Measurements from ENCODE around the gene SETBP1.

SETBP1 gene

DNA sequence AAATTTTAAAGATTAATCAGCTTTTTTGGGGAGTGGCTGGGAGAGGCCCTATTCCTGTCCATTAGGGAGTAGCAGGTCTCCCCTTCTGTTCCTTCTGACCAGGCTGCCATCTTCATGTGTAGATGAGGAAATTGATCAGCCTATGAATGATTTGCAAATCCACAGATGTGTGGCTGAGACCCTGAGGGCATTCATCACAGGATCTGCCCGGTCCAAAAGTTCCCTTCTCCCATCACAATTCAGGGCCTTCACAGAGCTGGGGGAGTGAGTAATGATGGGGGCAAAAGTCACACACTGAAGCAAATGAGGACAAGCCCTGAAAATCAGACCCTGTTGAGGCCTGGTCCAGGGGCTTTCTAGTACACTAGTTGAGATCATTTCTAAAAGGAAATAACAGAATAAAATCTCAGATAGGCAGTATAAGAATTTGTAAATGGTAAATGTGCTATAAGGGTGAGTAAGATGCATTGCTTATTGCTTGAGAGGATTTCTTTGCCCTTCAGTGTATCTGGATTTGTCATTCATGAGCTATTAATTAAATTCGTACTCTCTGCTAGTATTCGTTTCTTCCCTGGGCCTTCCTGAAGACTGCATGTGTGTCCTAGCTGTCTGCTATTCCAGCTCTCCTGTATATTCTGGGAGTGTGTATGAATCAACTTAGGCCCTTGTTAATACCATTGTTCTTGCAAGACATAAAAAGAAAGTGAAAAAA lies 53.2 kb downstream of the SETBP1 start:
- peak overlapping the region; percentile 81 for H3K14ac ChIP-seq (ENCODE audit: low read length)
- peak overlapping the region; percentile 82 for H2AK5ac ChIP-seq (ENCODE audit: low read length)
- peak overlapping the region; percentile 71 for H3K18ac ChIP-seq (ENCODE audit: low read length)
- peak overlapping the region; percentile 33 for H2BK120ac ChIP-seq (ENCODE audit: insufficient read depth, low read length, poor library complexity)
- H3K9ac ChIP-seq (ENCODE audit: low read length) = no peak overlapping the region
- H3K27ac ChIP-seq (ENCODE audit: low read depth, low read length) = peak overlapping the region; percentile 36
- no peaks in the 10 kb centered on the region for H3K9me3 ChIP-seq (ENCODE audit: insufficient read depth, low read depth, low read length)
- peak overlapping the region; percentile 68 for H2BK5ac ChIP-seq (ENCODE audit: low read depth, low read length, poor library complexity)
- no peak overlapping the region for H2AFZ ChIP-seq (ENCODE audit: insufficient read depth, low read length, poor library complexity)
- H2BK12ac ChIP-seq (ENCODE audit: low read length) = peak overlapping the region; percentile 89
- no peaks in the 10 kb centered on the region for H3K36me3 ChIP-seq (ENCODE audit: control insufficient read depth in 1 of 2, insufficient read depth in 2 of 2, low read length in 2 of 2)
- no CpG with 5 or more reads among the region's 3 CpGs for WGBS (ENCODE audit: extremely low coverage, insufficient coverage, insufficient read length)
- H3K27me3 ChIP-seq (ENCODE audit: insufficient read depth, low read length) = no peaks in the 10 kb centered on the region
- H3K79me2 ChIP-seq (ENCODE audit: control insufficient read depth, insufficient read depth, low read length, poor library complexity) = peaks cover 9% of the 10 kb centered on the region
- peak overlapping the region; percentile 73 for H4K91ac ChIP-seq (ENCODE audit: low read depth, low read length)
- H3K23ac ChIP-seq (ENCODE audit: low read length) = no peak overlapping the region
- peak overlapping the region; percentile 64 for H3K4ac ChIP-seq (ENCODE audit: low read depth, low read length)
- no peak overlapping the region for H3K4me3 ChIP-seq (ENCODE audit: low read depth, low read length)
- DNase-seq = no peak
- H3K4me1 ChIP-seq (ENCODE audit: control insufficient read depth in 1 of 2, insufficient read depth in 2 of 2, low read length in 2 of 2) = peaks cover 30 to 45% of the 10 kb centered on the region in 2 experiments
- H4K12ac ChIP-seq (ENCODE audit: low read depth, low read length) = no peak overlapping the region
- H3K4me2 ChIP-seq (ENCODE audit: low read length) = no peak overlapping the region
- H3K79me1 ChIP-seq (ENCODE audit: low read length) = peaks cover 24% of the 10 kb centered on the region
- peak overlapping the region; percentile 71 for H4K8ac ChIP-seq (ENCODE audit: low read depth, low read length)

DNA sequence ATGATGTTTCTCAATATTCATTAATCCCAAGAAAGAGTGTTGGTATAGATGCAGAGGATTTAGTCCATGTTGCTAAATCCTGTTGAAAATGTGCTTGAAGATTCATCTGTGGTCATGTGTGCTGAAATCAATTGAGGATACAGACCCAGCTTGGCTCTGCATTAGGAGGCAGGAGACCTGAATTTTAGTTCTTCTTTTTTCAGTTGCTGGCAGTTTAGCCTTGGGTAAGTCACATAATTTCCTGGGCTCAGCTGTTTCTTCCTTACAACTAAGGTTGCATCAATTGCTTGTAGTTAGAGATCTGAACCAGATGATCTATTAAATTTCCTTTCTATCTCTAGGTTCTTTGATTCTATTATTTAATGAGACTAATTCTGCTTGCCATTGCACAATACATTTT lies 54.4 kb downstream of the SETBP1 start:
- no peaks in the 10 kb centered on the region for H3K9me3 ChIP-seq (ENCODE audit: insufficient read depth, low read depth, low read length)
- H3K18ac ChIP-seq (ENCODE audit: low read length) = no peak overlapping the region

DNA sequence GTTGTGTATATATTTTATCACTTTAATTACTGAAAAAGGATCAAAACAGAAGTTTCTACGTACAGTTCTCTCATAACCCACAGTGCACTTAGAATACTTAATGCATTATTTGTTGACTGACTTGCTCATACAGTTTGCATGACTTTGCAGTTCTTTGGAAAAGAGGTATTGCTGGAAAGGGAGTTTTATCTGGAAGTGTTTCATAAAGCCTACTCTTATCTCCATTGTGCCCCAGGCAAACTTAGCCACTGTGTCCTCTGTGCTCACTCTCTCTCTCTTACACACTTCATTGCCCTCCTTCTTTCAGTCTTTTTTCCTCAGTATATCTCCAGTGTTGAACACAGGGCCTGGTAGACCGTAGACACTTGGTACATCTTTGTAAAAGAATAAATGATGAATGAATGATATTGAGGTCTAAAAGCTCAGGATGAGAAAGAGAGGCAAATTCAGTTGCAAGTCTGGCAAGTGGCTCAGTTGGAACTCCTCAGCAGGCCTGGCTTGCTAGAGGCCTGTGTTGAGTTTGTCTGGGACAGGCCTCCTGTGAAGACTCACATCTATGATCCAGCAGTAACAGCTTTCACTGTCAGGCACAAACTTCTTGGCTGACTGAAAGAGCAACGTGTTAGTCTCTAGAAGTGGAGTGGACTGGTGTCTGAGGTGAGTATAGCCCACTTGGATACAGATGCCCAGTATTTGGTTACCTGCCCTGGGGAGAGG lies 56.1 kb downstream of the SETBP1 start:
- WGBS (ENCODE audit: extremely low coverage, insufficient coverage, insufficient read length) = no CpG with 5 or more reads among the region's 3 CpGs
- peak overlapping the region; percentile 14 for H3K27ac ChIP-seq (ENCODE audit: low read depth, low read length)
- no peak overlapping the region for H2AFZ ChIP-seq (ENCODE audit: insufficient read depth, low read length, poor library complexity)
- no peak overlapping the region for H3K4ac ChIP-seq (ENCODE audit: low read depth, low read length)
- H3K9me3 ChIP-seq (ENCODE audit: insufficient read depth, low read depth, low read length) = no peaks in the 10 kb centered on the region
- no peak overlapping the region for H3K4me3 ChIP-seq (ENCODE audit: low read depth, low read length)
- H3K23ac ChIP-seq (ENCODE audit: low read length) = no peak overlapping the region
- no peak overlapping the region for H2AK5ac ChIP-seq (ENCODE audit: low read length)
- H3K9ac ChIP-seq (ENCODE audit: low read length) = no peak overlapping the region
- H3K27me3 ChIP-seq (ENCODE audit: insufficient read depth, low read length) = no peaks in the 10 kb centered on the region
- H4K12ac ChIP-seq (ENCODE audit: low read depth, low read length) = no peak overlapping the region
- H4K8ac ChIP-seq (ENCODE audit: low read depth, low read length) = no peak overlapping the region
- H3K4me1 ChIP-seq (ENCODE audit: control insufficient read depth in 1 of 2, insufficient read depth in 2 of 2, low read length in 2 of 2) = peaks cover 18 to 32% of the 10 kb centered on the region in 2 experiments
- peaks cover 5% of the 10 kb centered on the region for H3K79me2 ChIP-seq (ENCODE audit: control insufficient read depth, insufficient read depth, low read length, poor library complexity)
- H3K4me2 ChIP-seq (ENCODE audit: low read length) = no peak overlapping the region
- no peak overlapping the region for H3K18ac ChIP-seq (ENCODE audit: low read length)
- no peak overlapping the region for H3K14ac ChIP-seq (ENCODE audit: low read length)
- H2BK5ac ChIP-seq (ENCODE audit: low read depth, low read length, poor library complexity) = no peak overlapping the region
- H4K91ac ChIP-seq (ENCODE audit: low read depth, low read length) = no peak overlapping the region
- H2BK12ac ChIP-seq (ENCODE audit: low read length) = peak overlapping the region; percentile 7
- peaks cover 11% of the 10 kb centered on the region for H3K79me1 ChIP-seq (ENCODE audit: low read length)
- DNase-seq = peak; percentile 48 to 87
- H3K36me3 ChIP-seq (ENCODE audit: control insufficient read depth in 1 of 2, insufficient read depth in 2 of 2, low read length in 2 of 2) = no peaks in the 10 kb centered on the region
- peak overlapping the region; percentile 21 for H2BK120ac ChIP-seq (ENCODE audit: insufficient read depth, low read length, poor library complexity)

More for the DNA sequence above, 54.4 kb downstream of the SETBP1 start:
- Histone ChIP-seq H2AFZ (ENCODE audit: insufficient read depth, low read length, poor library complexity) (no peak overlapping the region), H3K4me1 (ENCODE audit: control insufficient read depth in 1 of 2, insufficient read depth in 2 of 2, low read length in 2 of 2) (peaks cover 27 to 41% of the 10 kb centered on the region in 2 experiments), H4K8ac (ENCODE audit: low read depth, low read length) (no peak overlapping the region), H3K4ac (ENCODE audit: low read depth, low read length) (no peak overlapping the region), H3K4me2 (ENCODE audit: low read length) (no peak overlapping the region), H3K79me1 (ENCODE audit: low read length) (peaks cover 22% of the 10 kb centered on the region), H3K4me3 (ENCODE audit: low read depth, low read length) (no peak overlapping the region), H4K12ac (ENCODE audit: low read depth, low read length) (no peak overlapping the region), H3K14ac (ENCODE audit: low read length) (no peak overlapping the region), H3K36me3 (ENCODE audit: control insufficient read depth in 1 of 2, insufficient read depth in 2 of 2, low read length in 2 of 2) (no peaks in the 10 kb centered on the region), H3K23ac (ENCODE audit: low read length) (no peak overlapping the region), H2BK5ac (ENCODE audit: low read depth, low read length, poor library complexity) (no peak overlapping the region), H2BK120ac (ENCODE audit: insufficient read depth, low read length, poor library complexity) (no peak overlapping the region), H3K79me2 (ENCODE audit: control insufficient read depth, insufficient read depth, low read length, poor library complexity) (peaks cover 9% of the 10 kb centered on the region), H2BK12ac (ENCODE audit: low read length) (no peak overlapping the region), H3K9ac (ENCODE audit: low read length) (no peak overlapping the region), H3K27me3 (ENCODE audit: insufficient read depth, low read length) (no peaks in the 10 kb centered on the region), H4K91ac (ENCODE audit: low read depth, low read length) (no peak overlapping the region), H3K27ac (ENCODE audit: low read depth, low read length) (no peak overlapping the region), H2AK5ac (ENCODE audit: low read length) (no peak overlapping the region)
- DNase-seq = no peak

DNA sequence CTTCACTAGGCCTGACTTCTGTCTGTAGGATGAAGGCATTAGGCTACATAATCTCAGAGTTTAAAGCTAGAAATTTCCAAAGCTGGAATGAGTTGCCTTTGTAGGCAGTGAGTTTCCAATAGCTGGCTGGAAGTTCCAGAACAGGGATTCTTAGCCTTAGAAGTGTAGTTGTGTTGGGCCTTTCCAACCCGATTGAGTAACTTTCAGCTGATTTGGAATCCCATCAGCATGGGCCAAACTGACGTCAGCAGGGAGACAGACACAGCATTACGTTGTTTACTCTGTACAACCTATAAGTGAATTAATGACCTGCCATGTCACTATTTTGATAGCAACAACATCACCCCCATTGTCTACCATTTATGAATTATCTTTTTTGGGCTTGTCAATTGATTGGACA lies 56.9 kb downstream of the SETBP1 start:
- Histone ChIP-seq H4K8ac (ENCODE audit: low read depth, low read length) (no peak overlapping the region), H4K91ac (ENCODE audit: low read depth, low read length) (no peak overlapping the region), H3K14ac (ENCODE audit: low read length) (no peak overlapping the region), H3K79me1 (ENCODE audit: low read length) (peaks cover 8% of the 10 kb centered on the region), H3K4me2 (ENCODE audit: low read length) (no peak overlapping the region), H2BK120ac (ENCODE audit: insufficient read depth, low read length, poor library complexity) (no peak overlapping the region), H3K18ac (ENCODE audit: low read length) (no peak overlapping the region), H2BK12ac (ENCODE audit: low read length) (no peak overlapping the region), H3K79me2 (ENCODE audit: control insufficient read depth, insufficient read depth, low read length, poor library complexity) (peaks cover 4% of the 10 kb centered on the region), H3K4me3 (ENCODE audit: low read depth, low read length) (no peak overlapping the region), H3K27ac (ENCODE audit: low read depth, low read length) (peak overlapping the region; percentile 14), H4K12ac (ENCODE audit: low read depth, low read length) (no peak overlapping the region), H2AK5ac (ENCODE audit: low read length) (no peak overlapping the region), H3K23ac (ENCODE audit: low read length) (no peak overlapping the region), H3K4me1 (ENCODE audit: control insufficient read depth in 1 of 2, insufficient read depth in 2 of 2, low read length in 2 of 2) (peaks cover 19 to 30% of the 10 kb centered on the region in 2 experiments), H3K36me3 (ENCODE audit: control insufficient read depth in 1 of 2, insufficient read depth in 2 of 2, low read length in 2 of 2) (no peaks in the 10 kb centered on the region), H3K27me3 (ENCODE audit: insufficient read depth, low read length) (no peaks in the 10 kb centered on the region), H3K9ac (ENCODE audit: low read length) (no peak overlapping the region), H2BK5ac (ENCODE audit: low read depth, low read length, poor library complexity) (no peak overlapping the region), H3K9me3 (ENCODE audit: insufficient read depth, low read depth, low read length) (no peaks in the 10 kb centered on the region), H2AFZ (ENCODE audit: insufficient read depth, low read length, poor library complexity) (no peak overlapping the region), H3K4ac (ENCODE audit: low read depth, low read length) (no peak overlapping the region)
- WGBS (ENCODE audit: extremely low coverage, insufficient coverage, insufficient read length) = no CpG with 5 or more reads among the region's 3 CpGs
- DNase-seq = no peak
